HepG2 (cell line): Measurements from ENCODE around the gene CAVIN1.

Experiments
- CHD2 ChIP-seq: IDR thresholded peaks from 2 replicates; pipeline ENCODE4 v1.6.1; 2011; ENCODE audit warnings: low read depth, low read length, improper control_type of control experiment
- HDAC1 ChIP-seq: sonication (generic); formaldehyde crosslinking; IDR thresholded peaks from 2 replicates; pipeline ENCODE4 v1.5.1; 2020; ENCODE audit warnings: mild to moderate bottlenecking, missing genetic modification reagents
- PITX1 ChIP-seq: sonication (generic); formaldehyde crosslinking; IDR thresholded peaks from 2 replicates; pipeline ENCODE4 v1.5.1; 2020; ENCODE audit warnings: mild to moderate bottlenecking, missing genetic modification reagents
- XBP1 ChIP-seq: sonication (generic); formaldehyde crosslinking; IDR thresholded peaks from 2 replicates; pipeline ENCODE4 v1.5.0; 2020; ENCODE audit warnings: missing genetic modification reagents
- TF ChIP-seq, protein P1 (sequence below): IDR thresholded peaks from 2 replicates; pipeline ENCODE4 v1.6.1; 2016

DNA sequence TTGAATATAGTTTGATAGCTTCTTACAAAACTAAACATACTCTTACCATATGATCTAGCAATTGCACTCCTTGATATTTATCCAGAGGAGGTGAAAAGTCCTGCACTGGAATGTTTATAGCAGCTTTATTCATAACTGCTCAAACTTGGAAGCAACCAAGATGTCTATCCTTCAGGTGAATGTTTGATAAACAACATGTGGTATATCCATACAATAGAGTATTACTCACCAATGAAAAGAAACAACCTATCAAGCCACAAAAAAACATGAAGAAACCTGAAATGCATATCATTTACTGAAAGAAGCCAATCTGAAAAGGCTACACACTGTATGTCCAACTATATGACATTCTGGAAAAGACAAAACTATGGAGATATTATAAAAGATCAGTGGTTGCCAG lies 50.9 kb downstream of the CAVIN1 start:
- TF ChIP-seq, protein P1, sequence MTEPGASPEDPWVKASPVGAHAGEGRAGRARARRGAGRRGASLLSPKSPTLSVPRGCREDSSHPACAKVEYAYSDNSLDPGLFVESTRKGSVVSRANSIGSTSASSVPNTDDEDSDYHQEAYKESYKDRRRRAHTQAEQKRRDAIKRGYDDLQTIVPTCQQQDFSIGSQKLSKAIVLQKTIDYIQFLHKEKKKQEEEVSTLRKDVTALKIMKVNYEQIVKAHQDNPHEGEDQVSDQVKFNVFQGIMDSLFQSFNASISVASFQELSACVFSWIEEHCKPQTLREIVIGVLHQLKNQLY (CRISPR knock-in tag), result no peak
- TF ChIP-seq HDAC1 (CRISPR knock-in tag) (no peak), PITX1 (no peak), CHD2 (no peak), XBP1 (CRISPR knock-in tag) (no peak)
